ENCODE data around the gene EIF5A. TPM values are rescaled to one million over a fixed set of nuclear protein-coding genes. Genes with fewer than 3 reads are reported as not detected.

Gene EIF5A
- total RNA-seq, 1 donor from 2014 or later = 248 TPM

DNA sequence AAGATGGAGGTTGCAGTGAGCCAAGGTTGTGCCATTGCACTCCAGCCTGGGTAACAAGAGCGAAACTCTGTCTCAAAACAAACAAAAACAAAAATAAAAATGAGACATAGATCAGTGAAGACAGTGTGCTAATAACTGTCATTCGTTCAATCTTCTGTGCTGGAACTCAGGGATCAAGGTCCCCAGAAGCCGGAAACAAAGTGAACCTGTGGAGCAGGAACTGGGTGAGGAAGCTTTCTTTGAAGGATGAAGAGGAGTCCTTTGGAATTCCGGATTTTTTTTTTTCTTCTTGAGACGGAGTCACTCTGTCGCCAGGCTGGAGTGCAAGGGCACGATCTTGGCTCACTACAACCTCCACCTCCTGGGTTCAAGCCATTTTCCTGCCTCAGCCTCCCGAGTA is 28.0 kb upstream of the EIF5A start:
- H3K36me3 ChIP-seq = no peaks in the 10 kb centered on the region
- H3K27ac ChIP-seq = no peak overlapping the region
- no peak overlapping the region for H3K4me3 ChIP-seq
- DNase-seq (ENCODE audit: low spot score in 2 of 2) = no peak
- peaks cover 9 to 16% of the 10 kb centered on the region in 2 donors for H3K4me1 ChIP-seq
- TF ChIP-seq, protein P1, sequence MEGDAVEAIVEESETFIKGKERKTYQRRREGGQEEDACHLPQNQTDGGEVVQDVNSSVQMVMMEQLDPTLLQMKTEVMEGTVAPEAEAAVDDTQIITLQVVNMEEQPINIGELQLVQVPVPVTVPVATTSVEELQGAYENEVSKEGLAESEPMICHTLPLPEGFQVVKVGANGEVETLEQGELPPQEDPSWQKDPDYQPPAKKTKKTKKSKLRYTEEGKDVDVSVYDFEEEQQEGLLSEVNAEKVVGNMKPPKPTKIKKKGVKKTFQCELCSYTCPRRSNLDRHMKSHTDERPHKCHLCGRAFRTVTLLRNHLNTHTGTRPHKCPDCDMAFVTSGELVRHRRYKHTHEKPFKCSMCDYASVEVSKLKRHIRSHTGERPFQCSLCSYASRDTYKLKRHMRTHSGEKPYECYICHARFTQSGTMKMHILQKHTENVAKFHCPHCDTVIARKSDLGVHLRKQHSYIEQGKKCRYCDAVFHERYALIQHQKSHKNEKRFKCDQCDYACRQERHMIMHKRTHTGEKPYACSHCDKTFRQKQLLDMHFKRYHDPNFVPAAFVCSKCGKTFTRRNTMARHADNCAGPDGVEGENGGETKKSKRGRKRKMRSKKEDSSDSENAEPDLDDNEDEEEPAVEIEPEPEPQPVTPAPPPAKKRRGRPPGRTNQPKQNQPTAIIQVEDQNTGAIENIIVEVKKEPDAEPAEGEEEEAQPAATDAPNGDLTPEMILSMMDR (IDR thresholded peaks at IDR 0.05) = no peak
- intact Hi-C loops (cut with DNase I) = no loop called here
- no peaks in the 10 kb centered on the region for H3K27me3 ChIP-seq
- no peaks in the 10 kb centered on the region for H3K9me3 ChIP-seq

DNA sequence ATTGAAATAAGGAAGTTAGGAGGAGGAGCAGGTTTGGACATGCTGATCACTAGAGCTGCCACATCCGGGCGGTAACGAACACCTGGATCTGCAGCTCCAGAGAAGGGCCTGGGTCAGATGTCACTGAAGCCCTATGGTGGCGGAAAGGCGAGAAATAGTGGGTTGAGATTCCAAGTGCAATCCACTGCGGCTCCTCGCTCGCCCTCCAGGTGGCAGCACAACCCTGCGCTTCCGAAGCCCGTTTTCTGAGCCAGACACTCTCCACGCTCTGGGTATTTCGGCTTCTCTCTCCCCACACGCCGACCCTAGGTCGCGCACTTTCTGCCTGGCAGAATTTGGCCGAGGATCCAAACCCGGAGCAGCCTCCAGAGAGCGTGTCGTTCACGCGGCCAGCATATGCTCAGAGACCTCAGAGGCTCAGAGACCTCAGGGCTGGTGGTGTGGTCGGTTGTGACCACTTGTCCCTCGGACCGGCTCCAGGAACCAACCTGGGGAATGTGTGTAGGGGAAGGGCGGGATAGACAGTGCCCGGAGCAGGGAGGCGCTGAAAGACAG is 26.8 kb upstream of the EIF5A start:
- H3K36me3 ChIP-seq = no peaks in the 10 kb centered on the region
- peak overlapping the region; percentile 73 to 81 for H3K27ac ChIP-seq
- peak in 1 of 2 donors; percentile 89 for DNase-seq (ENCODE audit: low spot score in 2 of 2)
- intact Hi-C loops (cut with DNase I) = loop anchor here (1.0 to 2.0 kb wide), 4 partner anchors 16 to 66 kb away; partner anchors contain the start of gene ELP5
- peaks cover 9 to 16% of the 10 kb centered on the region in 2 donors for H3K4me1 ChIP-seq
- TF ChIP-seq, protein P1 (IDR thresholded peaks at IDR 0.05) = peak; percentile 90 to 94 (median 94)
- peak overlapping the region; percentile 56 for H3K4me3 ChIP-seq
- no peaks in the 10 kb centered on the region for H3K27me3 ChIP-seq
- no peaks in the 10 kb centered on the region for H3K9me3 ChIP-seq

DNA sequence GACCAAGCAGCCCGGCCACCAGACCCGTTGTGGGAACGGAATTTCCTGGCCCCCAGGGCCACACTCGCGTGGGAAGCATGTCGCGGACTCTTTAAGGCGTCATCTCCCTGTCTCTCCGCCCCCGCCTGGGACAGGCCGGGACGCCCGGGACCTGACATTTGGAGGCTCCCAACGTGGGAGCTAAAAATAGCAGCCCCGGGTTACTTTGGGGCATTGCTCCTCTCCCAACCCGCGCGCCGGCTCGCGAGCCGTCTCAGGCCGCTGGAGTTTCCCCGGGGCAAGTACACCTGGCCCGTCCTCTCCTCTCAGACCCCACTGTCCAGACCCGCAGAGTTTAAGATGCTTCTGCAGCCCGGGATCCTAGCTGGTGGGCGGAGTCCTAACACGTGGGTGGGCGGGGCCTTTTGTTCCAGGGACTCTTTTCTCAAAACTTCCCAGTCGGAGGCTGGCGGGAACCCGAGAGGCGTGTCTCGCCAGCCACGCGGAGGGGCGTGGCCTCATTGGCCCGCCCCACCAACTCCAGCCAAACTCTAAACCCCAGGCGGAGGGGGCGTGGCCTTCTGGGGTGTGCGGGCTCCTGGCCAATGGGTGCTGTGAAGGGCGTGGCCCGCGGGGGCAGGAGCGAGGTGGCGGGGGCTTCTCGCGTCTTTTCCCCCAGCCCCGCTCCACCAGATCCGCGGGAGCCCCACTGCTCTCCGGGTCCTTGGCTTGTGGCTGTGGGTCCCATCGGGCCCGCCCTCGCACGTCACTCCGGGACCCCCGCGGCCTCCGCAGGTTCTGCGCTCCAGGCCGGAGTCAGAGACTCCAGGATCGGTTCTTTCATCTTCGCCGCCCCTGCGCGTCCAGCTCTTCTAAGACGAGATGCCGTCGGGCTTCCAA is 26.1 kb upstream of the EIF5A start, which contains the start of gene SLC2A4:
SLC2A4 (plus strand) TSS at position 645 of the 879 bp plus-strand sequence; CDS start at position 862, 217 bp downstream.
- Histone ChIP-seq H3K4me3 (peak within 1 kb of the TSS; percentile 56), H3K27me3 (no peaks in the 10 kb centered on the region), H3K36me3 (no peaks in the 10 kb centered on the region), H3K4me1 (peaks cover 9 to 16% of the 10 kb centered on the region in 2 donors), H3K27ac (peak within 1 kb of the TSS; percentile 73 to 81), H3K9me3 (no peaks in the 10 kb centered on the region)
- peak; percentile 73 to 94 for DNase-seq (ENCODE audit: low spot score in 2 of 2)
- intact Hi-C loops (cut with DNase I) = loop anchor here (1.0 to 2.0 kb wide), 2 partner anchors 29 to 67 kb away; partner anchors contain the start of gene ELP5
- TF ChIP-seq, protein P1 (IDR thresholded peaks at IDR 0.05) = no peak

DNA sequence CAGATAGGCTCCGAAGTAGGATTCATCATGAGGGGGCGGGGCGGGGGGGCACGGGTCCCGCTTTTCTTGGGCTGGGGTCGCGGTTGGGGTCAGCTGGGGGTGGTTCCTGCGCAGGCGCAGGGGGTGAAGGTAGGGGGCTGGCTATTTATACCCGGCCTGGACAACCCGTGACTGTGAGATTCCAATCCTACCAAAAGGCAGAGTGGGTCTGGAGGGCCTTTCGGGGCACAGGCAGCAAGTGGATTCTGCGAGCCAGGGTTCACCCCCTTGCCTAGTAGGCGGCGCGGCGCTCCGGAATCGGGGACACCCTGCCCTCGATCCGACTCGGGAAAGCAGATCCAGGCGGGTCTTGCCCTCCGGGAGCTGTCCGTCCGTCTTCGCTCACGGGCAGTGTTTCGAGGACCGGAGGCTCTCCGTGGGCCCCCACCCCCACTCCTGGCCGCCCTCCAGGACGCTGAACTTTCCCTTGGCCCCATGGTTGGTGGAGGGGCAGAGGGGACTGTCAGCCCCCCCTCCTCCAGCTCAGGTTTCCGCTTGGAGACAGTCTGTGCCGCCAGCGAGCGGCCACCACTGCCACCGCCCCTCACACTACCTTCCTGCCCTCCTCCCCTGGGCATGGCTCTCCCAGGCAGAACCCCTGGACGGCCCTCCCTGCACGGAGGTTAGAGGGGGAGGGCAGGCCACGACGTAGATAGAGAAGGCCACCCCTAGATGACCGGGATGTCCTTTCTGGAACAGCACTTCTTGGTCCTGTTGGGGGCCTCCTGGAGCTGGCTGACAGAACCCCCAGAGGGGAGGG is 25.3 kb upstream of the EIF5A start:
- no peak overlapping the region for H3K27ac ChIP-seq

More for the DNA sequence above, 25.3 kb upstream of the EIF5A start:
- Histone ChIP-seq H3K4me3 (peak overlapping the region; percentile 56), H3K27me3 (no peaks in the 10 kb centered on the region), H3K9me3 (no peaks in the 10 kb centered on the region), H3K36me3 (no peaks in the 10 kb centered on the region), H3K4me1 (peaks cover 9 to 16% of the 10 kb centered on the region in 2 donors)
- intact Hi-C loops (cut with DNase I) = loop anchor here (1.0 to 2.0 kb wide), 2 partner anchors 30 to 67 kb away; partner anchors contain the start of gene ELP5
- DNase-seq (ENCODE audit: low spot score in 2 of 2) = no peak
- TF ChIP-seq, protein P1 (IDR thresholded peaks at IDR 0.05) = no peak
